ENCODE data around the gene FKBP7. TPM values are rescaled to one million over a fixed set of nuclear protein-coding genes. Genes with fewer than 3 reads are reported as not detected.

FKBP7 gene
- total and polyA plus RNA-seq, 2 of the 13 experiments (the other 11 are each of a cell fraction or from before 2014, with no cell fraction given) = 12.4 to 14.8 TPM

- TF ChIP-seq KAT8 (CRISPR knock-in tag; IDR thresholded peaks at IDR 0.05) (peak; percentile 55; the same call in 1 of the 2 replicates), RBFOX2 (IDR thresholded peaks at IDR 0.05; ENCODE audit: low read depth, low read length) (peak; percentile 93), POLR2AphosphoS2 (IDR thresholded peaks at IDR 0.05; ENCODE audit: low read depth, low read length) (no peak), SIN3B (IDR thresholded peaks at IDR 0.05; ENCODE audit: low read length) (no peak), RFX3 (CRISPR knock-in tag; IDR thresholded peaks at IDR 0.05) (no peak), SP140L (CRISPR knock-in tag; IDR thresholded peaks at IDR 0.05; ENCODE audit: borderline replicate concordance) (peak; percentile 78; the same call in 1 of the 2 replicates), NFKB2 (CRISPR knock-in tag; IDR thresholded peaks at IDR 0.05; ENCODE audit: borderline replicate concordance) (peak; percentile 89; the same call in 1 of the 2 replicates), TAF1 (CRISPR knock-in tag; IDR thresholded peaks at IDR 0.05) (peak; percentile 87), ZNF326 (CRISPR knock-in tag; IDR thresholded peaks at IDR 0.05; ENCODE audit: borderline replicate concordance) (no peak), SUZ12 (IDR thresholded peaks at IDR 0.05; ENCODE audit: low read depth, low read length) (no peak), HDAC1 (CRISPR knock-in tag; IDR thresholded peaks at IDR 0.05) (peak; percentile 81), ZNF703 (CRISPR knock-in tag; IDR thresholded peaks at IDR 0.05; ENCODE audit: borderline replicate concordance) (peak; percentile 72; the same call in 1 of the 2 replicates), ZNF878 (CRISPR knock-in tag; IDR thresholded peaks at IDR 0.05) (peak; percentile 85), ZNF513 (CRISPR knock-in tag; conservative IDR thresholded peaks at IDR 0.05) (0 out of 2 replicates have a peak, but pooled peaks have one; percentile 24), ZNF207 (IDR thresholded peaks at IDR 0.05; ENCODE audit: borderline replicate concordance) (no peak), ZBTB7B (CRISPR knock-in tag; IDR thresholded peaks at IDR 0.05) (no peak; the same call in 1 of the 2 replicates), ZNF317 (CRISPR knock-in tag; IDR thresholded peaks at IDR 0.05) (peak; percentile 69; the same call in 1 of the 2 replicates), SALL2 (CRISPR knock-in tag; IDR thresholded peaks at IDR 0.05) (peak; percentile 64), ZNF567 (CRISPR knock-in tag; IDR thresholded peaks at IDR 0.05; ENCODE audit: borderline replicate concordance) (no peak; the same call in 1 of the 2 replicates), ATF6 (CRISPR knock-in tag; conservative IDR thresholded peaks at IDR 0.05) (peak; percentile 77), KLF9 (CRISPR knock-in tag; IDR thresholded peaks at IDR 0.05; ENCODE audit: low read depth) (no peak), ZMYM4 (CRISPR knock-in tag; IDR thresholded peaks at IDR 0.05) (peak; percentile 86), RAD51 (IDR thresholded peaks at IDR 0.05; ENCODE audit: borderline replicate concordance) (no peak), ZNF362 (CRISPR knock-in tag; IDR thresholded peaks at IDR 0.05; ENCODE audit: borderline replicate concordance) (0 out of 2 replicates have a peak, but pooled peaks have one; percentile 63), ZNF414 (CRISPR knock-in tag; IDR thresholded peaks at IDR 0.05) (no peak), NFYB (CRISPR knock-in tag; IDR thresholded peaks at IDR 0.05) (no peak)
These were observed at the start of gene FKBP7 (continued) for GRCh38 chr2:178478439-178479274.
